Measurements from ENCODE around the gene ARHGAP26. TPM values are rescaled to one million over a fixed set of nuclear protein-coding genes. Genes with fewer than 3 reads are reported as not detected.

Gene ARHGAP26
- total RNA-seq, 1 donor from 2014 or later: 75.0 TPM

DNA sequence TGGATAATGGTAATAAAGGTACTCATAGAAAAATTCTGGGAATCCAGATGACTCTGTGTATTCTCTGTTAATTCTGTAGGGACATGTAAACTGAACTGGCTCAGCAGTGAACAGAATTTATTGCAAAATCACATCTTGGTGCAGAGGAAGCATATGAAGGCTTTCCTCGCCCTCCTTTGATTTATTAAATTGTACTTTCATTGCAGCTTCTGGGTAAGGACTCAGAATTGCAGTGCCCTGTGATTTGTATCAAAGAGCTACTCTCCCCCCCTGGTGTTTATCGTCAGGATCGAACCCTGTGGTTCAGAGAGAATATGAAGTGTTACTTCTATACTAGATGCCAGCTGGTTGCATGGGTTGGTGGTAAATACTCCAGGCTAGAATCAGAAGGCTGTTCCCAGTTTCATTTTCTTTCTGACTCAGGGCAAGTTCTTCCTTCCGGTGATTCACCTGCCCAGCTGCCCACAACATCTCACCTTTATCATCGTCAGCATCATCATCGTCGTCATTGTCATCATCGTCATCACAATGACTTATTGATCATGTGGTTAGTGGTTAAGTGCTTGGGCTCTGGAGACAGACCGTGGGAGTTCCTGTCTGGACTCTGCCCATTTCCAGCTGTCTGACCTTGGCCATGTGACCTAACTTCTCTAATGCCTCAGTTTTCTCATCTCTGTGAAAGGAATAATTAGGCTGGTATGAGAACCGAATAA is 238.8 kb downstream of the ARHGAP26 start:
- DNase-seq (ENCODE audit: low spot score): no peak

DNA sequence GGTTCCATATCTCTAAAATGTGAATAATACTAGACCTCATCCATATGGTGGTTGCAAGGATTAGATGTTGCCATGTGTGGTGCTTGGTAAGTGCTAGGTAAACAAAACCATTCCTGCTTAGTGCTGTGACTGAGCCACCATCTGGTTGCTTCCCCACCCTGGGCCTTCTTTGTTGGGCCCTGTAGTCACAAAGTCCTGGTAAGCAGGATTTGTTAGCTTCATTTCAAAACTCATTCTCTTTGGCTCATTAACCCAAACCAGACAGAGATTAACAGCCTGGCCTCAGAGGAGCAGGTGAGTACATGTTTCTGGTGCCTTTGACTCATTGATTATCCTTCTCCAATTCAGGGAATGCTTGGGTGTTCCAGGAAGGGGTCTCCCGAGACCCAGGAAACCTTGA is 240.2 kb downstream of the ARHGAP26 start:
- DNase-seq (ENCODE audit: low spot score): no peak

DNA sequence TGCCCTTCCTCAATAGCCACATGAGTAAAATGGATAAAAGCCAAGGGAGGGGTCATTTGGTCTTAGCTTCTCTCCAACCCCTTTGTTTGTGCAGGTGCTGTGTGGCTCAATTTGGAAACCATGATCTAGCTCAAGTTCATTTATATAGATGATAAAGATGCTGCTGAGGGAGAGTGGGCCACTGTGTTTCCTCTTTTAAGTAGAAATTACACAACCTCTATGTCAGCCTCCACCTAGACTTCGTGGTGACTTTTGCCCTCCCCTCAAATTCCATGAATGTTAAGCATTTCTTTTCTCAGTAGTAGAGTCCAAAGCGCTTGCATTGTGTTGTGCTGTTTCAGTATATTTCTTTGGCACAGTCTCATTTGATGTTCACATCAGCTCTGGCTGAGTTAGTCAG is 241.4 kb downstream of the ARHGAP26 start:
- DNase-seq (ENCODE audit: low spot score): no peak

DNA sequence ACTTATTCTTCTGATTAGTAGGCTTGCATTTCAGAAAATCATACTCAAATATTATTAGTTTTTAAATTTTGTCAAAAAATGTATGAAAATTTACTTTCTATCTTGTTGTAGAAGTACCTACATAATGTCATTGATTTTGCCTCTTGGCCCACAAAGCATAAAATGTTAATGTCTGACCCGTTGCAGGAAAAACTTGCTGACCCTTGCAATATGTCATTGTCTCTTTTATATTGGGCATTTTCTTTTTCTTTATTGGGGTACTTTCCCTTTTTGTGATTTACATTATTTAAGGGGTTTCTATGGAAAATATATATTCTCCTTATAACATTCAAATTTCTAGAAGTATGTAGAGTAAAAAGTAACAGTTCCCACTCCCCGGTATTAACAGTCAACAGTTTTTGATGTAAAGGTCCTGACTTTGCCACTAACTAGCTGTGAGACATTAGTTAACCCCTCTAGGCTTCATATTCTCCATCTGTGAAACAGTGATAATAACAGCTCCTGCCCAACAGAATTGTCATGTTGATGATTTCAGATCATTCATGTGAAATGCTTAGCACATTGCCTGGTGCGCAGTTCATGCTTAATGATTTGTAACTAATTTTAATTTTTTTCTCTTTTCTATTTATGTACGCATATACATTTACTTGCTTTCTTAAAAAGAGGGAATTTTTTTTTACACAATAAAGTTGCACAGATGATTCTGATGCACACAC is 243.2 kb downstream of the ARHGAP26 start:
- DNase-seq (ENCODE audit: low spot score): no peak

DNA sequence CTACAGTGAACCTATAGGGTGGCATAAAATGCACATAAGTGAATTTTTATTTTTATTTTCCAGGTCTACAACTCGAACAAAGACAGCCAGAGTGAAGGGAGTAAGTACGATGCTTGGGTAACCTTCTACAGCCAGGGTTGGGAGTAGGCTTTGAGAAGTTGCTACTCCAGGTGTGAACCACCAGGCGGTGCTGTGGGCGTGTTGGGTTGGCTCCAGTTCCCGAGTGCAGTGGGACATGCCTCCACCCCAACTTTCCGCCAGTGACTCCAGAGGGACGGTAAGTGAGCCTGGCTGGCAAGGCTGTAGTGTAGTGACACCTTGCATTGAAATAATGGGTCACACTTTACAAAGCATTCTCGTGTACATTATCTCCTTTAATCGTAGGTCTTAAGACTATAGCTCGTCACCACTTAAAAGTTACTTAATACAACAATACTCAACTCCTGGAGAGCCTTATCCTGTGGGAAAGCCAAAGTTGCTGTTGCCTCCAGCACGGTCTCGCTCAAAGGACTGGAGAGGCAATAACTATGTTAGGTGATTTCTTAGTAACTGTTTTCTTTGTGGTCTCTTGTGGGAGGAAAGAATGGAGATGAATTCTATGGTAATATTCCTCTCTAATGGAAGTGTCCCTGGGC is 244.0 kb downstream of the ARHGAP26 start:
- DNase-seq (ENCODE audit: low spot score): no peak

DNA sequence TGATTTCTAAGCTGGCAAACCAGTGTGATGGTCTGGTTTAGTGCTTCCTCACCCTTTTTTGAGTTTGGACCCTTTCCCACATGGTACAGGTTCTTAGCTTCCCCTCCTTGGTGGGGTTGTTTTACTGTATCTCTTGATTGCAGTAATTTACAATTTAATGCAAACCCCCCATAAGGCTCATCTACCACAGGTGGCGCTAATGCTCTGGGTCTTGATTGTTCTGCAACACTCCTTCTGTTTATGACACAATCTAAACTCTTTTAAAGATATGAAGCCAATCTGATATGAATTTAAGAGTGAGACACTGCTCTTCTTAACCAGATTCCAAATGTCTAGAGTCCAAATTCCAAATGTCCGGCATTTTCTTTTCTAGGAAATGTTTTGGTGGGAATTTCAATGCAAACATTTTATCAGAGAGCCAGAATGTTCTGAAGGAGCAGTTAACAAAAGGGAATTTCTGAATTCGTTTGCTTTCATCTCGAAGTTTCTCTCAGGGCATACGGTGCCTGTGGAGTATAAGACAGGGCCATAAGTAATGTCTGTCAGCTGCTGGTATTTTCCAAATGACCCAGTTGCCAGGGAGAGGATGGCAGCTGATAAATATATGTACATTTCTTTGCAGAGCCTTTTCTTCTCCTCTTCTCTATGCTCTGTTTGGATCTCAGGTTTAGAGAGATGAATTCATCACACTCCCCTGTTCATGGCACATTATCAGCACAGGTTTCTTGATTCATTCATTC is 246.8 kb downstream of the ARHGAP26 start:
- DNase-seq (ENCODE audit: low spot score): no peak

DNA sequence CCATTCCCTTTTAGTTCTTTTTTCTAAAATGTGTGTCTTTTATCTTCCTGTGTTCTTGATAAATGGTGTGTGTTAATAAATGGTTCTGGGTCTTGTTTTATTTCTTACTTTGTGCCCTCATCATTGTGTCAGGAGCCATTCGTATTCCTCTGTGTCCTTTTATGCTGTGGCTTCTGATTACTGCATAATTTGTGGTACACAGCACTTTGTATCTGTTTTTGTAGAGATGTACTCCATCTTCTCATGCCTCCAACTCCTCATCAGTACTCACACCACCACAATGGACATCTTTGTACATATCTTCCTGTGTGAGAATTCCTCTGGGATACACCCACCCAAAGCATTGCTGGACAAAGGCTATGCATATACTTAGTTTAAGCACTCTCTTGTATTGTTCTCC is 247.4 kb downstream of the ARHGAP26 start:
- DNase-seq (ENCODE audit: low spot score): no peak

DNA sequence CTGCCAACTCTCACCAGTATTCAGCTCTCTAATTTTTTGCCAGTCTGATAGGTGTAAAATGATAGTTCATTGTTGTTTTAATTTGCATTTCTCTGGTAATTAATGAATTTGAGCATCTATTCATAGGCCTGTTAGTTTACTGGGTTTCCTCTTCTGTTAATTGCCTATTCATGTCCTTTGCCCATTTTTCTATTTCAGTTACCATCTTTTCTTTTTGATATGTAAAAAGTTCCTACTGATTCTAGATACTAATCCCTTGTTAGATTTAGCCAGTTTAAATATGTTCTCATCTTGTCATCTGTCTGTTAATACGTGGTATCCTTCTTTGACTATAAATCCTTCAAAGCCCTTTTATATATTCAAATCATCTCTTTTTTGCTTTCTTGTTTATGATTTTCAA is 247.8 kb downstream of the ARHGAP26 start:
- DNase-seq (ENCODE audit: low spot score): no peak

DNA sequence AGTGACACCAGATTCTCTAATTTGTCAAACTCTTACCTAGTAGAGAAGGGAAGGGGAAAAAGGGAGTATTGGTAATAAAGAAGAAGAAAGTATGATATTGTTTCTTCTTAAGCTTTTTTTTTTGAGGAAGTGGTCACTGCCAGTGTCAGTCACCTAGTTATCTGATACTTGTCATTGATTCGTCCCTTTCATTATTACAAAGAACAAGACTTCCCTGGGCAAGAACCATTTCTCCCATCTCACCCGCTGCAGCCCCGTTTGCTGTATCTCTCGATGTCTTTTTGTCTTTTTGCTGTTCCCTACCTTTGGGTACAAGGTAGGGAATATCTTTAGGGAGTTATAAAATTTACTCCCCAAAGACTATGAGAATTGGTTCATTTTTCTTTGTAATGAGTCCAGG is 249.0 kb downstream of the ARHGAP26 start:
- no peak for DNase-seq (ENCODE audit: low spot score)

DNA sequence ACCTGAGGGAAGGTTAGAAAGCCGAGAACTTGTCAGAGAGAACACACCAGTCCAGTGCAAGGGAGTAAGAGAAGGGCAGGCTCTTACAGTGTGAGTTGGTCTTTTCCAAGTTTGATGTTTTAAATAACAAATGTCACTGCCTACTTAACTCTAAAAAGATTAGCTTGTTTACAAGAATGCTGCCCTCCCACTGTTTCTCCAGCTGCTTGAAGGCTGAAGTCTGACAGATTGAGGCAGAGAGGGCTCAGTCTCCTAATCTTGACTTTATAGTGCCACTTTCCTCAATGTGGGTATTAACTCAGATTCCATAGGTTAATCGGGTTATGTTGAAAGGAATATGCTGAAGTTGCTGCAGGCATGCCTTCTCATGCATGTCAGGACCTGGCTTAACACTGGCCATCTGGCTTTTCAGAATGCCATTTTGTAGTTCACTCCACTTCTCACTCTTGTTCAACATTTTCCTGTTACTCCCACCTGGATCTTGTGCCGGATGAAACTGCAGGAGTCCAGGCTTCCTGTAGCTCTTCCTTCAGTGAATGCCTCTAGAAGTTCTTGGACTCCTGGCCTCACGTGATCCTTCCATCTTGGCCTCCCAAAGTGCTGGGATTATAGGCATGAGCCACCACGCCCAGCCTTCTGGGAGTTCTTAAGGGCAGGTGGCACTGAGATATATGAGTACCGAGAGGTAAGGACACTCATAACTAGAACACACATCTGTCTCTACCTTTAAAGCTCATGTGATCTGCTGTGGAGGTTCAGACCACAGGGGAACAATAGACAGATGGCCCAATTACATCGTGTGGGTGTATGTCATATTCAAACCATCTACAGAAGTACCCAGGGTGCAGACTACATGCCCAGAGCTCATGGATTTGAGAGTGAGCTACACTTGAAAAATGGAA is 249.7 kb downstream of the ARHGAP26 start:
- DNase-seq (ENCODE audit: low spot score): no peak

DNA sequence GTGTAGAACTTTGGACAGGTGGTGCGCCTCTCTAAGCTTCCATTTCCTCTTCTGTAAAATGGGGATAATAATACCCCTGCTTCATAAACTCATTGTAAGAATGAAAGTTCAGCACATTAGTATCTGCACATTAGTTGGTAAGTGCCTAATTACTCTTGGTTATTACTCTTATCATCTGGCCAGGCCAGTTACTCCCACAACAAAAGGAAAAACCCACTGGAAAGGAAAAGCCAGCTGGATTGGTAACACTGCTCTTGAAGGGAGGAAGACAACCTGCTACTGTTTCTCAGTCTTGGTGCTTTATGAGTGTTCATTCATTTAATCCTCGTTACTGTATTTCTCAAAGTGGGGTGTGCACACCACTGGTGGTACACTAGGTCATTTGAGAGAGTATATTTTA is 251.4 kb downstream of the ARHGAP26 start:
- DNase-seq (ENCODE audit: low spot score): no peak

DNA sequence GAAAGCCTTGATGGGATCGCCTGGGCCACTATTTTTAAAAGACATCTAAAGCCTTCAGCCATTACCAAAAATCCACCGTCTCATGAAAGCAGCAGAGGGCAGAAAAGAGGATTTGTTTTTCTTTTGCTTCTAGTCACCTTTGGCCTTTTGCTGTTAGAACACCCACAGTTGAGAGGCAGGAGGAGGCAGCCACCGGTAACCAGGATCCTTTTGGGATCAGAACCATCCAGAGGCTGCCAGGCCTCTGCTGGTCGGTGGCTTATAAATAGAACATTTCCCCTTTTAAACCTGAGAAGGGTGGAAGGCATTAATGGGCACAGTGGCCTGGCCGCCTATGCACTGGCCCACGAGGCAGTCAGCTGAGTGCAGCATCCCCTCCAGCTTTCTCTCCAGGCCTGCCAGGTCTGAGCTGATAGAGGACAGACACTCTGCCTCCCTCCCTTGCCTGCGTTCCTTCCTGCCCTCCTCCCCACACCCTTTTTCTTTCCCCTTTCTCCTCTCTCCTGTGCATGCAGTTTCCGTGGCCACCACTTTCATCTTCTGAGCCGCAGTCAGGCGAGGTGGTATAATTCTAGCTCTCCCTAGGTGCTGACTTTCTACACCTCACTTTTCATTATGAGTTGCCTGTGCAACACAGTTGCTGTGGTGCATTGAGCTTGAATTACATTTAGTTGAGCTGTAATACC is 253.4 kb downstream of the ARHGAP26 start:
- DNase-seq (ENCODE audit: low spot score): no peak

DNA sequence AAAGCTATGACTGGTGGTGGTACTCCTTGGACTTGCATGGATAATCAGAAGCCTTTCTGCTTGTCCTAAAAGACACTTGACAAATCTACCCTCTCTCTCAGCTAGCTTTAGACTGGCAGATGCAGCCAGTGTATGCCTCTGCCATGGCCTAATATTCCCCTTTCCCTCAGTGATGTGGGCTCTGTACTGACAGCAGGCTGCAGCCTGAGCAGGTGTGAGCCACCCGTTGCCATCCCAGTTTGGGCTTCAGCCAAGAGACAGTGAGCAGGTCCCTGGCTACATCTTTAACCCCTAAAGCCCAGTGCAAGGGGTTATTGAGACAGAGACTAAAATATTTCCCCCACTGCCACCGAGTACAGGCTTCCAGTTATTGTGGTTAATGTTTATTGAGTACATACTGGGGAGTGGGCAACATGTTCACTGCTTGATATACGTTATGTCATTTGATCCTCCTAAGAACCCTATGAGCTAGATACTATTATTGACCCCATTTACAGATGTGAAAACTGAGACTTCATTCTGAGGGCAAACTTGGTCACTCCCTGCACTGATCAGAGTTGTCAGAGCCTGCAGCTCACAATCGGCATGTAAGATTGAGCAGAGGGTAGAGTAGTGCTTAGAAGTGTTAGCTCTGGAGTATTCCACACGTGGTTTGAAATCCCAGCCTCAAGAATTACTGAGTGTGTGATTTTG is 254.2 kb downstream of the ARHGAP26 start:
- no peak for DNase-seq (ENCODE audit: low spot score)

DNA sequence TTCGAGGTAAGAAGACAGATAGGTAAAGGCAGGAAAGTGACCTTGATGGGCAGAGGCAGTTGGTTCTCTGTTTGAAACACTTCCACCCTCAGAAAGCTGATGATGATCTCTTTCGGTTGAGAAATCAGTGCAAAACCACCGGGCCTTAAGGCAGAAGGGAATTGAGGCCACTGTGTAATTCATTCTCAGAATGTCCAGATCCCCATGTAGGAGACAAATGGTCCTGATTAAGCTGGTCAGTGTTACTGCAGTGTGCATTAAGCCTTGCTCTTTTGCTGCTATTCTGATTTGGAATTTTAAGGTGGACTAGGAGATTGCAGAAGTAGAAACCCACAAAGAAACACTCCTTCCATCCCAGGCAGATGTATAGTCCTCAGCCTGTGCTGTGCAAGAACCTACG is 255.2 kb downstream of the ARHGAP26 start:
- DNase-seq (ENCODE audit: low spot score): no peak

DNA sequence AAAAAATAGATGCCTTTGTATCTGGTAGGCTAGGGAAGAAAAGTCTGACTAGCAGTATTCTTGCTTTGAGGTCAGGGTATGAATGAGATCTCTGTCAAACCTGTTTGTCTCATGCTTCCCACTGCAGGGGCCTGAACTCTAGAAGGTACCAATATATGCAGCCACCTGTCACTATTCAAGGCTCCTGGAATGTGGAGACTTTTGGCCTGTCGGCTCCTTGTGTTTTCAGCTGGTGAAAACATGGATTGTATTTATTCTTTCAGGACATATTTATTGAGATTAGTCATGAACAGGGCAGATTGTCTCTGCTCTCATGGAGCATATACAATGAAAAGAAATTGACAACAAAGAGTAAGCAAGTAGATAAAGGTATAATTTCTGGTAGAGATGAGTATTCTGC is 255.8 kb downstream of the ARHGAP26 start:
- DNase-seq (ENCODE audit: low spot score): no peak

DNA sequence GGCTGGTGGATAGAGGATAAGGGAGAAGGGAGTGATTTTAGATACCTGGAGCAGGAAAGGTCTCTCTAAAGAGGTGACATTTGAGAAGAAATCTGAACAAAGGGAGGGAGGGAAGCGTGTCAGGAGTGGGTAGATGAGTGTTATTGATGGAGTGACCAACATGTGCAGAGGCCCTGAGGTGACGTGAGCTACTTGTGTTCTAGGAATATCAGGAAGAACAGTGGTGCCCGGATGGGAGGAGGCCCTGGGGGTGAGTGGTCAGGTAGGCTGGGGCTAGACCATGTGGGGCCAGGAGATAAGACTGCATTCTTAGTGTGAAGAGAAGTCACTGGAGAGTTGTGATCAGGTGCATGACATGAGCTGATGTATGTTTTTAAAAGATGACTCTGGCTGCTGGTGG is 256.2 kb downstream of the ARHGAP26 start:
- DNase-seq (ENCODE audit: low spot score): no peak

DNA sequence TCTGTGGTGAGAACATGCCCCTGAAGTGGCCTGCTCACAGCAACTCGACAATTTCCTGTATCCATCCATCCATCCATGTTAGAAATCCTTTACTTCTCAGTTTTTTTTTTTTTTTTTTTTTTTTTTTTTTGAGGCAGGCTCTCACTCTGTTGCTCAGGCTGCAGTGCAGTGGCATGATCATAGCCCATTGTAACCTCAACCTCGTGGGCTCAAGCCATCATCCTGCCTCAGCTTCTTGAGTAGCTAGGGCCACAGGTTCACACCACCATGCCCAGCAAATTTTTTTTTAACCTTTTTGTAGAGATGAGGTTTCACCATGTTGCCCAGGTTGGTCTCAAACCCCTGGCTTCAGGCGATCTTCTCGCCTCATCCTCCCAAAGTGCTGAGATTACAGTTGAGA is 259.1 kb downstream of the ARHGAP26 start:
- no peak for DNase-seq (ENCODE audit: low spot score)

DNA sequence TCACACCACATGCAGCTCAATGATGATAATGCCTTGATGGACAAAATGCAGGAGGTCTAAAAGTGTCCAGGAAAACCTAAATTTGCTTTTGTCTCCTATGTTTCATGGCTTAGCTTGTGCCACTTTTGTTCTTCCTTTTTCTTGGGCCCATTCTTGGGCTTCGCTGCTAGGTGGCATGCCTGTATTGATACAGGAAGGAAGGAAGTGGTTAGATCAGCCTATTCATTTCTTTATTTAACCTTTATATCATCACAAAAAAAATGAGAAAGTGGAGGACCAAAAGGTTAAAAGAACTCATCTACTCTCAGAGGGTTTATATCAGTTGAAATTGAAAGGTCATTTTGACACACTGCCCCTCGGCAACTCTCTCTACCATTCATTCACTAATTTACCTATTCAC is 260.2 kb downstream of the ARHGAP26 start:
- no peak for DNase-seq (ENCODE audit: low spot score)

DNA sequence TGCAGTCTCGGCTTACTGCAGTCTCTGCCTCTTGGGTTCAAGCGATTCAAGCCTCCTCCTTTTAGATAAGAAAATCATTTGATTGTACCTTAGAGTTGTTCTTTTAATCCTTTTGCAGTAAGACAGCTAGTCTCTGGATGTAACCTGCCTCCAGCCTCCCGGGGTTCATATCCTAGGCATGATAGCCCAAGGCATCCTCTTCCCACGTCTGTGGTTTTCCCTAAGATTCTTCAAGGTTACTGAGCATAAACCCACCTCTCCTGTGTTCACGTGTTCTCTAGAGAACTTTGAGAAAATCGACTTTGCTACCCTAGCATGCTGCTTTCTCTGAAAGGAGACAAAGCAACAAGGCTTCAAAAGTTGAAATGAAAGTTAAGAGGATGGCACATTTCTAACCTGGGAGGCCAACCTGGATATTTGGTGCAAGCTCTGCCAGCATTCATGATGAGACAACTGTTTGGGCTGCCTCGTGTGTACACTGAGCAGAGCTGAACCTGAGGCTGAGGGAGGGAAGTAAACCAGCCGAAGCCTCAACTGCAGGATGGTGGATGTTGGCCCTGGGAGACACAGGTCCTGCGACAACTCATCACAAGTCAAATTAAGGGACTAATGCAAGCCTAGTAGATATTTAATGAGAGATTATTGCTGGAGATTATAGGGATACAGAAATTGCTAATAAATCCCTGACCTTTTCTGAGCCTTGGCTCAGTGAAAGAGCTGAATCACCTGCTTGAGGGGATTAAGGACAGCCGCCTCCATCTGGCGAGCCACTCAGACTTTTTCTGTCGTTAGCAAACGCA is 261.8 kb downstream of the ARHGAP26 start:
- DNase-seq (ENCODE audit: low spot score): no peak

Data from mesenteric fat pad (tissue), 1 donor.